Measurements from ENCODE around the gene NME9.

GRCh38 chr3:138340511-138340910, 10.9 kb upstream of the NME9 start:
- TF ChIP-seq JUND (IDR thresholded peaks at IDR 0.05): no peak
- no peak for TF ChIP-seq FOXA1 (IDR thresholded peaks at IDR 0.05)
- no peak for TF ChIP-seq CTCF (IDR thresholded peaks at IDR 0.05; ENCODE audit: low read depth, low read length, missing input control)

Data from liver (tissue), 3 donors.